Cardiac muscle cell (in vitro differentiated cells and primary cell): ENCODE measurements around the gene PRKCSH. TPM values are rescaled to one million over a fixed set of nuclear protein-coding genes. Genes with fewer than 3 reads are reported as not detected.
"Not testable (repeated sequence)": the region's sequence is repeated elsewhere in the genome, so short reads cannot be mapped to it uniquely, and the experiment has no call there.

Experiments used
- DNase-seq, 2 donors: peaks; one replicate each; pipeline versions ENCODE4 v3.0.0 to v3.0.0-alpha.2; 2010 to 2017; ENCODE audit warnings: low read depth in 1 of 2, low spot score in 1 of 2
- H3K27ac ChIP-seq: fragments of 200-600 bp; sonication (generic); 2 replicates; pipeline ENCODE4 v1.5.1; 2016
- H3K27me3 ChIP-seq: fragments of 200-600 bp; sonication (generic); 2 replicates; pipeline ENCODE4 v1.6.0; 2016; ENCODE audit warnings: control low read depth
- H3K36me3 ChIP-seq: fragments of 200-600 bp; sonication (generic); 2 replicates; pipeline ENCODE4 v1.5.1; 2016; ENCODE audit warnings: control low read depth
- H3K4me1 ChIP-seq: fragments of 200-600 bp; sonication (generic); 2 replicates; pipeline ENCODE4 v1.8.1; 2017; ENCODE audit warnings: low read depth, mild to moderate bottlenecking, mixed run types
- H3K4me3 ChIP-seq: fragments of 200-600 bp; sonication (generic); 2 replicates; pipeline ENCODE4 v1.5.1; 2016; ENCODE audit warnings: mild to moderate bottlenecking
- H3K9me3 ChIP-seq: fragments of 200-600 bp; sonication (generic); 2 replicates; pipeline ENCODE4 v1.5.1; 2017; ENCODE audit warnings: low read depth, mild to moderate bottlenecking, control low read depth
- polyA plus RNA-seq: library from polyadenylated mRNA; unstranded; fragments of >200 nt; fragmentation: Nextera tagmentation; extraction: Ambion mirVana; gene quantifications from 2 replicates; pipeline ENCODE4 v1.2.1, GENCODE V29; 2016
- total RNA-seq: library from RNA; depleted of rRNA; stranded (reverse); fragments of >200 nt; gene quantifications from 2 replicates; pipeline ENCODE4 v1.2.3, GENCODE V29; 2016
- TF ChIP-seq, protein P1 (sequence below): IDR thresholded peaks from 2 replicates; pipeline ENCODE4 v1.5.1; 2012; ENCODE audit warnings: low read depth, mild to moderate bottlenecking, low read length

Gene PRKCSH
- total and polyA plus RNA-seq, 2 experiments from 2014 or later, result 151 to 162 TPM

DNA sequence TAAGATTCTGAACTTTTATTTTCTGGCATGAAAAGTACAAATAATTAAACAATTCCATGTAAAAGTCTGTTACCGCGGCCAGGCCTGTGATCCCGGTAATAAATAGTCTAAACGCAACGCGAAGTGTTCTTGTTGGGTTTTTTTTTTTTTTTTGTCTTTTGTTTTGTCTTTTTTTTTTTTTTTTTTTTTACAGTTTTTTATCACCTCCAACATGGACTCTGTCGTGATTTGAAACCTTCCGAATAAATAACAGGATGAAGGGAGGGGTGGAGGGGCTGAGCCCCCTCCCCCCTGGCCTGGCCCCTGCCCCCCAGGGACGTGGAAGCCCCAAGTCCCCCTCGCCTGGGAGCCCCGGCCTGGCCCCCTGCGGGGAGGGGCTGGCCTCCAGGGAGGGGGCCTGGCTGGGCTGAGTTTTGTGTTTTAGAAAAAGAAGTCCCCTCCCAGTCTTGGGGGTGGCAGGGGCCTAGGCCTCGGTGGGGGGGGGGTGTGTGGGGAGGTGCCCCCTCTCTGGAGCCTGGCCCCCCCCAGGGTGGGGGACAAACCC is 16.0 kb downstream of the PRKCSH start:
- no peak for DNase-seq
- no peaks in the 10 kb centered on the region for H3K27me3 ChIP-seq
- TF ChIP-seq, protein P1, sequence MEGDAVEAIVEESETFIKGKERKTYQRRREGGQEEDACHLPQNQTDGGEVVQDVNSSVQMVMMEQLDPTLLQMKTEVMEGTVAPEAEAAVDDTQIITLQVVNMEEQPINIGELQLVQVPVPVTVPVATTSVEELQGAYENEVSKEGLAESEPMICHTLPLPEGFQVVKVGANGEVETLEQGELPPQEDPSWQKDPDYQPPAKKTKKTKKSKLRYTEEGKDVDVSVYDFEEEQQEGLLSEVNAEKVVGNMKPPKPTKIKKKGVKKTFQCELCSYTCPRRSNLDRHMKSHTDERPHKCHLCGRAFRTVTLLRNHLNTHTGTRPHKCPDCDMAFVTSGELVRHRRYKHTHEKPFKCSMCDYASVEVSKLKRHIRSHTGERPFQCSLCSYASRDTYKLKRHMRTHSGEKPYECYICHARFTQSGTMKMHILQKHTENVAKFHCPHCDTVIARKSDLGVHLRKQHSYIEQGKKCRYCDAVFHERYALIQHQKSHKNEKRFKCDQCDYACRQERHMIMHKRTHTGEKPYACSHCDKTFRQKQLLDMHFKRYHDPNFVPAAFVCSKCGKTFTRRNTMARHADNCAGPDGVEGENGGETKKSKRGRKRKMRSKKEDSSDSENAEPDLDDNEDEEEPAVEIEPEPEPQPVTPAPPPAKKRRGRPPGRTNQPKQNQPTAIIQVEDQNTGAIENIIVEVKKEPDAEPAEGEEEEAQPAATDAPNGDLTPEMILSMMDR, result no peak
- no peaks in the 10 kb centered on the region for H3K9me3 ChIP-seq
- H3K4me1 ChIP-seq, result no peaks in the 10 kb centered on the region
- H3K27ac ChIP-seq, result no peak overlapping the region
- no peak overlapping the region for H3K4me3 ChIP-seq
- peaks cover 11% of the 10 kb centered on the region for H3K36me3 ChIP-seq

DNA sequence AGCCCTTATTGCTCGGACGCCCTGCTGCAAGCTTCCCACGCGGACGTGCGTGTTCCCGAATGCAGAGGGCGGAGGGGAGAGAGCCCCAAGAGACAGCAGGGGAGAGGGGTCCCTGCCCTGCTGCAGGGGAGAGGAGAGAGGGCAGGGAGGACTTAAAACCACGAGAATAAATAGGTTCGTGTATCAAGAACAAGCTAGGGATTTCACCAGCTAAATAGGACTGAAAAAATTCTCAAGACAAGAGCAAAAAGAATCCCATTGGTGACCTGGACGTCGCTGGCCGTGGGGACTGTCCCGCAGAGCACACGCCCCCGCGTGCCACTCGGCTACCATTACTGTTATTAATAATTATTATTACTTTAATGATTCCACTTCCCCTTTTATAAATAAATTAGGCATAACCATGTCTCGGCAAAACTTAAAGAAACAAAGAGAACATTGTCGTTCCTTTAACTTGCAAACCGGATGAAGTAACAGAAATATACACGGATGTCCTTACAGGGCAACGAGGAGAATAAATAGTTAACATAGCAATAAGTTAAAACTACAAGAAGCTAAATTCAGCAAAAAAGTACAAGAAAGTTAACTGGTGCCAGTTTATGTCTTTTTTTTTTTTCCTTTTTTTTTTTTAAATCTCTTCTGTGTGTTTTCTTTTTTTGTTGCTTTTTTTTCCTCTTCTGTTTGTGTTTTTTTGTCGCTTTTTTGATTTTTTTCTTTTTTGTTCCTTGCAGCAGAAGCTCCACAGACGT is 16.6 kb downstream of the PRKCSH start:
- Histone ChIP-seq H3K27me3 (no peaks in the 10 kb centered on the region), H3K36me3 (peaks cover 11% of the 10 kb centered on the region), H3K27ac (no peak overlapping the region), H3K9me3 (no peaks in the 10 kb centered on the region), H3K4me1 (no peaks in the 10 kb centered on the region), H3K4me3 (no peak overlapping the region)
- TF ChIP-seq, protein P1, result no peak
- peak in 1 of 2 donors; percentile 23 for DNase-seq

DNA sequence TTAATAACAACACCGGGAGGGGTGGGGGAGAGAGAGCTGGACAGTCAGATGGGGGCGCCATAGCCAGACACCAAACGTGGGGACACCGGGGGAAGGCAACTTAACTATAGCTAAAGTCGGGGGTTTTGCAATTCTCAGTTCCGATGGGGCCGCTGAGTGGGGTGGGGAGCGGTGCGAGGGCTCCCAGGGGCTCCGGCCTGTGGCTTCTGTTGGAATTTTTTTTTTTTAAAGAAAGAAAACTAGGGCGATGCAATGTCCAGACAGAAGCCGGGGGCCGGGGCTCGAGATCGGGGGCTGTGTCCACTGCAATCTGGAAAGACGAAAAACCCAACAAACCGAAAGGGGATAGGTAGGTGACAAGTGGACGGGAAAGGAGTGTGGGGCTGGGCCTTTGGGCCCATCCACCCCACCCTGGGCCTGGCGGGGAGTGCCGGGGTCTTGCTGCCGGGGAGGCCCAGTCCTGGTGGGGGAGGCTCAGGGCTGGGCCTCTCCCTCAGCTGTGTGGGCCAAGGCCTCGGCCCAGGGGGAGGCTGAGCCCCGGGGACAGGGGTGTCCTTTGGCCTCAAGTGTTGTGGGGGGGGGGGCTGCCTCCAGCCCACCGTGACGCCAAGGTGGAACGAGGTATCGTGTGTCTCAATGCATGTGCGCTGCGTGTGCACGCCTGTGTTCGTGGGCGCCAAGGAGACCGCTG is 17.3 kb downstream of the PRKCSH start:
- peaks cover 11% of the 10 kb centered on the region for H3K36me3 ChIP-seq
- DNase-seq, result peak in 1 of 2 donors; percentile 18
- H3K4me3 ChIP-seq, result no peak overlapping the region

DNA sequence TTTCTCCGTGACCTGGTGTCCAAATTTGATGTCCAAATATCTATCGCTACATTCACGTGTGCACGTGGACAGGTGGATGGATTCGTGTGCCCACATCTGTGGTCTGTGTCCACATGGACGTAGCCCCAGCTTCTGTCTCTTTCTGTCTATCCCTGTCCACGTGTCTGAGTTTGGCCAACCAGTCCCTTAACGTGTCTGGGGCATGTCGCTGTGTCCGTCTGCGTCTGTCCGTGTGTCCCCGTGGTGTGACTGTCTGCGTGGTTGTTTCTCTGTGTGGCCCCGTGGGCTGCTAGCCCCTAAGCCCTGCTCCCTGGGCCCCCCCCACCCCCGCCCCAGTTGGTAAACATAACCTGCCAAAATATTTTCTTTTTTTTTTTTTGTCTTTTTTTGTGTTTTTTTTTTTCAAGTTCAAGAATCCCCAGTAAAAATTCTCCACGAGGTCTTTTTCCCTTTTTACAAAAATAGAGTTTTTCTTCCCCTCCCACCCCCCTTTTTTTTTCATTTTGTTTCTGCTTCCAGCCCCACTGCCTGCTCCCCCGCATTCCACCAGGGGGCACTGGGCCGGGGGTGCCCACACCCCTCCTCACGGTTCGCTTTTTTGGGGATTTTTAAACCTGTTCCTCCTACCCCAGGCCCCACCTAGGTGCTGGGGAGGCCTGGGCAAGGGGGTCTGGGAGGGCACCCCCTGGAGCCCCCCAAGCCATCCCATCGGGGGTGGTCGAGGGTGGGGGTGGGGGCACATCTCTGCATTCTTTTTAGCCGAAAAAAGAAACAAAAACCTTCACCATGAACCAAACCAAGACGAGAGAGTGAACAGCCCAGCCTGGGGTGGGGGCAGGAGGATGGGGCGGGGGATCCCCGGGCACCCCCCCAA is 18.3 kb downstream of the PRKCSH start:
- Histone ChIP-seq H3K36me3 (peaks cover 9% of the 10 kb centered on the region), H3K4me1 (no peaks in the 10 kb centered on the region), H3K9me3 (no peaks in the 10 kb centered on the region), H3K27me3 (no peaks in the 10 kb centered on the region), H3K27ac (no peak overlapping the region), H3K4me3 (no peak overlapping the region)
- TF ChIP-seq, protein P1, result peak; percentile 32
- DNase-seq, result no peak

More for the DNA sequence above, 17.3 kb downstream of the PRKCSH start:
- Histone ChIP-seq H3K9me3 (no peaks in the 10 kb centered on the region), H3K27ac (no peak overlapping the region), H3K27me3 (no peaks in the 10 kb centered on the region), H3K4me1 (no peaks in the 10 kb centered on the region)
- TF ChIP-seq, protein P1, result peak; percentile 25

DNA sequence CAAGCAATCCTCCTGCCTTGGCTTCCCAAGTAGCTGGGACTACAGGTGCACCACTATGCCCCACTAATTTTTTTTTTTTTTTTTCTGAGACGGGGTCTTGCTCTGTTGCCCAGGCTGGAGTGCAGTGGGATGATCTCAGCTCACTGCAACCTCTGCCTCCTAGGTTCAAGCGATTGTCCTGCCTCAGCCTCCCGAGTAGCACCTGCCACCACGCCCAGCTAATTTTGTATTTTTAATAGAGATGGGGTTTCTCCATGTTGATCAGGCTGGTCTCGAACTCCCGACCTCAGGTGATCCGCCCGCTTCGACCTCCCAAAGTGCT is 19.8 kb downstream of the PRKCSH start:
- H3K27me3 ChIP-seq, H3K36me3 ChIP-seq, H3K4me3 ChIP-seq, H3K27ac ChIP-seq, H3K4me1 ChIP-seq, H3K9me3 ChIP-seq, DNase-seq: not testable (repeated sequence)
